NCI-H510A treated with DMSO at 0.1 percent for 48 hours (cell line): Measurements from ENCODE around the gene JHY.
A peak's percentile ranks its signal among the peaks of the same experiment; 100 is the strongest.
"Not testable (repeated sequence)": the region's sequence is repeated elsewhere in the genome, so short reads cannot be mapped to it uniquely, and the experiment has no call there.

ENCODE experiments used
- DNase-seq: peaks from one replicate; lab custom pipeline; 2025; lab: John Stamatoyannopoulos, UW

The JHY gene

GRCh38 chr11:122882189-122882856 is at the start of gene JHY:
Gene JHY (plus strand): TSS chr11:122882759. CDS start chr11:122885850, 3,091 bp downstream.
- DNase-seq: no peak

- no peak for DNase-seq
Observed at GRCh38 chr11:122833846-122834464, 48.6 kb upstream of the JHY start.

- DNase-seq: no peak
Observed at GRCh38 chr11:122836916-122837315, 45.6 kb upstream of the JHY start.

- no peak for DNase-seq
Observed at GRCh38 chr11:122837528-122838346, 44.8 kb upstream of the JHY start.

- no peak for DNase-seq
Observed at GRCh38 chr11:122843281-122844141, 39.0 kb upstream of the JHY start.

GRCh38 chr11:122847466-122847865 is 35.1 kb upstream of the JHY start:
- DNase-seq: no peak

GRCh38 chr11:122848186-122848585 is 34.4 kb upstream of the JHY start:
- no peak for DNase-seq

GRCh38 chr11:122850076-122850631 is 32.4 kb upstream of the JHY start:
- DNase-seq: no peak

- DNase-seq: no peak
Observed at GRCh38 chr11:122851366-122851966, 31.1 kb upstream of the JHY start.

- no peak for DNase-seq
Observed at GRCh38 chr11:122852074-122852795, 30.3 kb upstream of the JHY start.

GRCh38 chr11:122852796-122853160 is 29.8 kb upstream of the JHY start:
- no peak for DNase-seq

- DNase-seq: no peak
Observed at GRCh38 chr11:122853261-122853660, 29.3 kb upstream of the JHY start.

GRCh38 chr11:122853971-122854446 is 28.6 kb upstream of the JHY start:
- DNase-seq: peak; percentile 29

GRCh38 chr11:122861631-122862030 is 20.9 kb upstream of the JHY start:
- DNase-seq: no peak

- DNase-seq: no peak
Observed at GRCh38 chr11:122862091-122862490, 20.5 kb upstream of the JHY start.

- not testable (repeated sequence) for DNase-seq
Observed at GRCh38 chr11:122863154-122863553, 19.4 kb upstream of the JHY start.

- no peak for DNase-seq
Observed at GRCh38 chr11:122863704-122864326, 18.7 kb upstream of the JHY start.

GRCh38 chr11:122864386-122865115 is 18.0 kb upstream of the JHY start:
- DNase-seq: no peak

- no peak for DNase-seq
Observed at GRCh38 chr11:122869622-122870021, 12.9 kb upstream of the JHY start.
